HG02588 (cell line): ENCODE measurements around the gene HSPBP1.

ENCODE experiments used
- ATAC-seq: cut with Tn5 transposase; IDR thresholded peaks from one replicate; pipeline ENCODE4 v1.9.1; 2021; ENCODE audit warnings: mild to moderate bottlenecking, moderate library complexity; ENCODE audit not compliant: unreplicated experiment

HSPBP1 gene

DNA sequence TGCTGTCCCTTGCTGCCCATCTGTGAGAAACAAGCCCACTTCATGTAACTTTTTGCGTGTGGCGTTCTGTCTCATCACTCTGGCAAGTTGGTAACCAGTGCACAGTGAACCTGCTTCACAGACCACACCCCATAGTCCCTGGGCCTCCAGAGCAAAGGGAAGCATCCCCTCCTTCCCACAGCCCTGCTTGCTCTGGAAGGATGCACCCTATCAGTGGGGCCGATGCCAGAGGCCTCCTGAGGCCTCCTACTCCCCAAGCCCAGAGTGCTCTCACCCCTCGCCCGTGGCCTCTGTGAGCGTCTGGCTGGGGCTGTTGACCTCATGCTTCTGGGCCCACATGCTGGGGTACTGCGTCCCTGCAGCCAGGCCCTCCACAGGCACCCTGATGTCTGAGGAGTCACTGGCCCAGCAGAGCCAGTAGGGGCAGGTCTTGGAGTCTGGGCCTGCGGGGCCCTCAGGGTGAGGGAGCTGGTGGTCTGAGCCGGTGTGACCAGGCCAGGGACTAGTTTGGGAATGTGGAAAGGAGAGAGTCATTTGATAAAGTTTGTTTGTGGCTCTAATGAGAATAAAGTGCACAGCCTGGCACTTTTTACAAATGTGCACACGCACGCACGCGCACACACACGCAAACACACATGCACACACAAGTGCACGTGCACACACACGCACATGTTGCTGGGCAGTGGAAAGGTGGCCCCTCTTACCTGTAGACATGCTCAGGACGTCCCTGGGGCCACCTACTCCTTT lies 56.4 kb downstream of the HSPBP1 start:
- ATAC-seq: no peak

DNA sequence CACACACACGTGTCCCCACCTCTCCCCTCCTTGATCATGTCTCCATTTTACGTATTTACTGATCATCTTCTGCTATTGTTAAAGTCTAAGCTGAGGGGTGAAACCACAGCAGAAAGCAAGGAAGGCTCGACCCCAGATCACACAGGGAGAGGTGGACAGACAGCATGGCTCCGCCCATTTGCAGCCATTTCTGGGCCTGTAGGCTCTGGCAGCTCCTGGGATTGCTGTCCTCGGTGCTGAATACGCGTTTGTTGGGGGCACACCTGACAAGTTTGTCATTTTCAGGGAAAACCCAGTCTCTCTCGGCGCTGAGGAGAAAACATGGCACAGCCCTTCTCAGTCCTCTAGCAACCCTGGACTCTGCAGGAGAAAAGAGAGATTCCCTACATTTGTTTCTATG lies 59.4 kb downstream of the HSPBP1 start:
- ATAC-seq: no peak

DNA sequence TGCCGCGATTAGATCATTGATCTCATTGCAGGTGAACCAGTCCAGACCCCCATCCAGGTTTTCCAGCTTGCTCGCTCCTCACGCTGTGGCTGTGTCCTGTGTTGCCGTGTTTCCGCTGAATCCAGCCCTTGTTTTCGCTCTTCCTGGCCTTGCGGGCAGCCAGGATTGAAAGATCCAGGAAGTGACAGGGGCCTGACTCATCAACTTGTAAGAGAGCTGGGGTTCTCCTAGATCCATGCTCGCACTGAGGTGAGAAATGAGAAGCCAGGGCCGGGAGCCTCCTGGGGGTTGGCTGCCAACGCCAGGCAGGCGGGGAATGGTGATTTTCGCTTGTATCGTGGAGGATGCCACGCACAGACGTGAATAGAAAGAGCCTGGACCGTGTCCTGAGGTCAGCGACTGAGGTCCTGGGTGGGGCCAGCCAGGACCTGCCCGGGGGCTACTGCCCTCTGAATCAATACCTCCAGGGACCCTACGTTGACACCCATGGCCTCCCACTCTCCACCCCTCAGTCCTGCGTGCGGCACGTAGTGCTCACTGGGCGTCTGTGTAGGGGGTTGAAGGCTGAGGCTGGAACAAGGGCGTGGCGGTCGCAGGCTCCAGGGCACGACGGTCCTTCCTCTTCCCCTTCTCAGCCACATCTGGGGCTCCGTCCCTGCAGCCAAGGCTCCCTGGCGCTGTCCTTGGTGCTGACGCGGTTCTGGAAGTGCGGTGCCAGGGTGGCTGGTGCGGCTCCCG lies 63.3 kb downstream of the HSPBP1 start:
- ATAC-seq: no peak

DNA sequence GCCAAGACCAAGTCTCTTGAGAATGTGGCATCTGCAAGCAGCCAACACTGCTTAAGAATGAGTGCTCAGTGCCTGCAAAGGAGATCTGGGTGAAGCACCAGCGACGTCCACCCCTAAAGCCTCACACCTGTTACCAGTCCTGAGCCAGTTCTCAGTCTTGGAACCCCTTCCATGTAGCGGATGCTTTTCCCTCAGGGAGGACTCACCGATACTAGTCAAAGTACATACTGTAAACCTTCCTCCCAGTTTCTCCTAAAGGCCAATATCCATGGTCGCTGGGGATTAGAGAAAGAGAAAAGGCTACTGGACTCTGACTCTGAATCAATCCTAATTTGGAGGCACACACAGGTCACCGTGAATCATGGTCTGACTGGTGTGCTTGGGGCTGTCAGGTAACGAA lies 66.4 kb downstream of the HSPBP1 start:
- ATAC-seq: no peak

DNA sequence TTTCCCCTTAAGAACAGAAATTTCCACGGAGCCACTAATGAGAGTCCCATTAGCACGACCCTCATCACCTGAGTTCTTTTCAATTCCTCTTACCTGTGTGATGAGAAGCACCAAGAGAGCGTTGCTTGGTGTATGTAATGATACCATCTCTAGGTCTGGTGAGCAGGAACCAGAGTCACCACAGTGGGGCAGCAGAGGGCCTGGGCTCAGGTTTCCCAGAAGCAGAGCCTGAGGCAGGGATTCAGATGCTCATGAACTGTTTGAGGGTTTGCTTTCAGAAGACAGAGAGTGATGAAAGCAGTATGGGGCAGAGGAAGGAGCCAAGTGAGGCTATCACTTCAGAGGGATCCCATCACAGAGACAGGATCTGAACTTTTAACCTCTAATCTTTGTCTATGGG lies 67.5 kb downstream of the HSPBP1 start:
- ATAC-seq: no peak
